WTC11 (cell line): ENCODE data around the gene NSF. TPM values are rescaled to one million over a fixed set of nuclear protein-coding genes. Genes with fewer than 3 reads are reported as not detected.
"Not testable (repeated sequence)": the region's sequence is repeated elsewhere in the genome, so short reads cannot be mapped to it uniquely, and the experiment has no call there.

Source experiments
- ATAC-seq: fragments of 200-7000 bp; cut with Tn5 transposase; 2 replicates; pipeline ENCODE4 v1.10.0; 2021; ENCODE audit warnings: mild to moderate bottlenecking, moderate library complexity
- CTCF ChIA-PET: fragments of 300-600 bp; sonication (Branson Sonifier 250); formaldehyde crosslinking; loops from one replicate; lab custom pipeline; 2021; ENCODE audit warnings: antibody characterized with exemption; lab: Charles Lee
- POLR2A ChIA-PET: fragments of 350-600 bp; sonication (Branson Sonifier 250); formaldehyde crosslinking; loops from one replicate; lab custom pipeline; 2021; ENCODE audit warnings: antibody characterized with exemption; lab: Charles Lee
- DNase-seq: peaks from one replicate; pipeline ENCODE4 v3.0.0; 2021; ENCODE audit warnings: low spot score
- H3K27ac Mint-ChIP-seq: 2 replicates; pipeline ENCODE4 v1.8.0; 2021; ENCODE audit warnings: mixed read lengths
- H3K27me3 Mint-ChIP-seq: 2 replicates; pipeline ENCODE4 v1.8.0; 2021; ENCODE audit warnings: low read depth, mild to moderate bottlenecking, moderate library complexity, mixed read lengths
- H3K36me3 Mint-ChIP-seq: 2 replicates; pipeline ENCODE4 v1.8.0; 2021; ENCODE audit warnings: mixed read lengths
- H3K4me1 Mint-ChIP-seq: 2 replicates; pipeline ENCODE4 v1.8.0; 2022; ENCODE audit warnings: mixed read lengths
- H3K4me3 Mint-ChIP-seq: 2 replicates; pipeline ENCODE4 v1.8.0; 2021; ENCODE audit warnings: mild to moderate bottlenecking, moderate library complexity, mixed read lengths
- H3K9me3 Mint-ChIP-seq: 2 replicates; pipeline ENCODE4 v1.8.0; 2021; ENCODE audit warnings: mixed read lengths
- FOXP1 ChIP-seq: sonication (generic); formaldehyde crosslinking; IDR thresholded peaks from 2 replicates; pipeline ENCODE4 v1.8.0; 2022; ENCODE audit warnings: missing genetic modification reagents, mild to moderate bottlenecking, moderate library complexity, borderline replicate concordance
- IRF2 ChIP-seq: sonication (generic); formaldehyde crosslinking; IDR thresholded peaks from 2 replicates; pipeline ENCODE4 v1.8.0; 2022; ENCODE audit warnings: low read depth, missing genetic modification reagents, borderline replicate concordance
- NFYB ChIP-seq: sonication (generic); formaldehyde crosslinking; conservative IDR thresholded peaks from 2 replicates; pipeline ENCODE4 v1.8.0; 2022; ENCODE audit warnings: low read depth, missing genetic modification reagents
- NR1H2 ChIP-seq: sonication (generic); formaldehyde crosslinking; IDR thresholded peaks from 2 replicates; pipeline ENCODE4 v1.9.0; 2021; ENCODE audit warnings: mild to moderate bottlenecking, moderate library complexity, missing genetic modification reagents
- OVOL2 ChIP-seq: fragments of 250-450 bp; sonication (Bioruptor Pico); IDR thresholded peaks from 2 replicates; pipeline ENCODE4 v1.9.0; 2021; ENCODE audit warnings: mild to moderate bottlenecking, borderline replicate concordance
- ZNF121 ChIP-seq: sonication (generic); formaldehyde crosslinking; IDR thresholded peaks from 2 replicates; pipeline ENCODE4 v1.8.0; 2023; ENCODE audit warnings: missing genetic modification reagents
- ZNF317 ChIP-seq: sonication (generic); formaldehyde crosslinking; IDR thresholded peaks from 2 replicates; pipeline ENCODE4 v1.8.1; 2023; ENCODE audit warnings: low read depth, mild to moderate bottlenecking, moderate library complexity, missing genetic modification reagents, borderline replicate concordance
- total RNA-seq: library from RNA; stranded (reverse); gene quantifications from 3 replicates; pipeline ENCODE4 v1.2.3, GENCODE V29; 2021
- TF ChIP-seq, protein P1 (sequence below): sonication (generic); formaldehyde crosslinking; conservative IDR thresholded peaks from 2 replicates; pipeline ENCODE4 v1.8.1; 2022; ENCODE audit warnings: mild to moderate bottlenecking, missing genetic modification reagents
- TF ChIP-seq, protein P2 (sequence below): sonication (generic); formaldehyde crosslinking; IDR thresholded peaks from 2 replicates; pipeline ENCODE4 v1.8.1; 2022; ENCODE audit warnings: low read depth, mild to moderate bottlenecking, moderate library complexity, missing genetic modification reagents, borderline replicate concordance
- TF ChIP-seq, protein P3 (sequence below): fragments of 250-450 bp; sonication (Bioruptor Pico); IDR thresholded peaks from 2 replicates; pipeline ENCODE4 v1.8.0; 2021; ENCODE audit warnings: mild to moderate bottlenecking
- TF ChIP-seq, protein P4 (sequence below): sonication (generic); formaldehyde crosslinking; IDR thresholded peaks from 2 replicates; pipeline ENCODE4 v1.8.0; 2022; ENCODE audit warnings: mild to moderate bottlenecking, missing genetic modification reagents
- TF ChIP-seq, protein P5 (sequence below): sonication (generic); formaldehyde crosslinking; IDR thresholded peaks from 2 replicates; pipeline ENCODE4 v1.8.0; 2023; ENCODE audit warnings: mild to moderate bottlenecking, missing genetic modification reagents
- TF ChIP-seq, protein P6 (sequence below): sonication (generic); formaldehyde crosslinking; IDR thresholded peaks from 2 replicates; pipeline ENCODE4 v1.8.1; 2023; ENCODE audit warnings: mild to moderate bottlenecking, missing genetic modification reagents
- TF ChIP-seq, protein P7 (sequence below): fragments of 250-450 bp; sonication (Bioruptor Pico); IDR thresholded peaks from 2 replicates; pipeline ENCODE4 v1.9.0; 2021; ENCODE audit warnings: mild to moderate bottlenecking

NSF gene
- total RNA-seq, 1 experiment from 2014 or later: 23.0 TPM

DNA sequence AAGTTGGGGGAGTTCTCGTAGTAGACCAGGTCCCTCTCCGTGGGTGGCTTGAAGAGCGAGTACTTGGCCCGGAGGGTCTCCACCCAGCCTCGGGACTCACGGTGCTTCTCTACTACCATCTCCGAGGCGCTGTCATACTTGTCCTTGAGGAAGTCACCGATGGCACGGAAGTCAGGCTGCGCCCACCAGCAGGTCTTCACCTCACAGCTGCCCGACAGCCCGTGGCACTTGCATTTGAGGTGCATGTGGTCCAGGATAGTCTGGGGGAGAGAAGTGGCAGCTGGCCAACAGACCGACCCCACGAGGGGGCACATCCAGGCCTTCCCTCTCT lies 178.0 kb downstream of the NSF start:
- Mint-ChIP-seq H3K27ac (no peak overlapping the region), H3K36me3 (peaks cover 19% of the 10 kb centered on the region; the same call in 1 of the 2 replicates), H3K4me3 (no peak overlapping the region), H3K4me1 (peaks cover 41% of the 10 kb centered on the region), H3K9me3 (no peaks in the 10 kb centered on the region), H3K27me3 (peaks cover 47% of the 10 kb centered on the region)
- DNase-seq (no peak), ATAC-seq (no peak)
- ChIA-PET CTCF (no interaction called here), POLR2A (no interaction called here)
- TF ChIP-seq ZNF317 (0 out of 2 replicates have a peak, but pooled peaks have one; percentile 15), IRF2 (CRISPR knock-in tag) (no peak)
- TF ChIP-seq, protein P1, sequence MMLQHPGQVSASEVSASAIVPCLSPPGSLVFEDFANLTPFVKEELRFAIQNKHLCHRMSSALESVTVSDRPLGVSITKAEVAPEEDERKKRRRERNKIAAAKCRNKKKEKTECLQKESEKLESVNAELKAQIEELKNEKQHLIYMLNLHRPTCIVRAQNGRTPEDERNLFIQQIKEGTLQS: no peak

DNA sequence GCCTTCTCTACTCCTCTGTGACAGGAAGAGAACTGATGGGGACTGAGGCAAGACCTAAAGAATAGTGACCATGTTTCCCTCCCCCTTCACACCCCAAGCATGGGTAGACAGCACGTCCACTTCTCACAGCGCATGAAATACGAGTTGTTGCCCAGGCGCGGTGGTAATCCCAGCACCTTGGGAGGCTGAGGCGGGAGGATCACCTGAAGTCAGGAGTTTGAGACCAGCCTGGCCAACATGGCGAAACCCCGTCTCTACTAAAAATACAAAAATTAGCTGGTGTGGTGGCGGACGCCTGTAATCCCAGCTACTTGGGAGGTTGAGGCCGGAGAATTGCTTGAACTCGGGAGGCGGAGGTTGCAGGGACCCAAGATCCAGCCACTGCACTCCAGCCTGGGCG lies 178.4 kb downstream of the NSF start:
- POLR2A ChIA-PET, CTCF ChIA-PET, H3K9me3 Mint-ChIP-seq, DNase-seq, ATAC-seq, H3K4me3 Mint-ChIP-seq, H3K27ac Mint-ChIP-seq: not testable (repeated sequence)
- H3K4me1 Mint-ChIP-seq: peaks cover 45% of the 10 kb centered on the region
- peaks cover 51% of the 10 kb centered on the region for H3K27me3 Mint-ChIP-seq
- H3K36me3 Mint-ChIP-seq: peaks cover 17% of the 10 kb centered on the region; the same call in 1 of the 2 replicates

DNA sequence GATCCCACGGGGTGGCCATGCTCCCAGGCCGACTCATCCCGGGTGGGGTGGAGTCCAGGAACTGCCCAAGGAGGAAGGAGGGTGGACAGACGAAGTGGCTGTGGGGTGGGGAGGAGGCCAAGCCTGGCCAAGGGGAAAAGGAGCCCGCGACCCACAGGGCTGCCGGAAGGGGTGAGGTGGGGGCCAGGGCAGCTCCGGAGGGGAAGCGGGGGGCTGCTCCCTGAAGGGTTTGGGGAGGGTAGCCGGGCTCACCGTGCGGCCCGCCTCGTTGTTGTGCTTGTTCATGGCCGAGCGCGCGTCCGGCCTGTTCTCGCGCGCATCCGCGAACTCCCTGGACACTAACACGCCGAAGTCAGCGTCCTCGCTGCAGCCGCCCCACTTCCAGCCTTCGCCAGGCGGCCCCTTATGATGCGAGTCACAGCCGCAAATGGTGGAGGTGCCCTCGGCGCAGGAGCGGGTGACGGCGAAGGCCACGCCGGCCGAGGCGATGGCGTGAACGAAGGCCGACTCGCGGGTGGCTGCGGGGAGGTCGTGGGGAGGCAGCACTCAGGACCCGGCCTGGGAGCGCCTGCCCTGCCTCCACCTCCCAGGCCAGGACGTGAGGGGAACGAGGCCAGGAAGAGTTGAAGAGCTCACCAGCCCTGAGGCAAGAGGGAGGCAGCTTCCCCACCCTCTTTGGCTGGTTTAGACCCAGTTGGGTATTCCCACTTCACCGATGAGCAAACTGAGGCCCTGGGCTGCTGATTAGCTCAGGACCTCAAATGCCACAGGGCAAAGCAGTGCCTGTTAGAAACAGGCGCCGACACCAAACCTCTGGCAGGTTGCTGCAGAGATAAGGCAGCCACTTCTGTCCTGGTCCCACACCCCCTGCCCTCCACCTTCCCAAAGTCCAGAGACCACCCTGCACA lies 179.3 kb downstream of the NSF start:
- peaks cover 16% of the 10 kb centered on the region; the same call in 1 of the 2 replicates for H3K36me3 Mint-ChIP-seq
- ChIA-PET CTCF (no interaction called here), POLR2A (no interaction called here)
- H3K27me3 Mint-ChIP-seq: peaks cover 60% of the 10 kb centered on the region
- H3K4me1 Mint-ChIP-seq: peaks cover 46% of the 10 kb centered on the region
- TF ChIP-seq FOXP1 (CRISPR knock-in tag) (peak; percentile 70; the same call in 1 of the 2 replicates), NR1H2 (no peak), NFYB (CRISPR knock-in tag) (no peak)
- H3K9me3 Mint-ChIP-seq: no peaks in the 10 kb centered on the region
- H3K27ac Mint-ChIP-seq: no peak overlapping the region
- peak overlapping the region; percentile 65 for H3K4me3 Mint-ChIP-seq
- ATAC-seq (no peak), DNase-seq (no peak)

DNA sequence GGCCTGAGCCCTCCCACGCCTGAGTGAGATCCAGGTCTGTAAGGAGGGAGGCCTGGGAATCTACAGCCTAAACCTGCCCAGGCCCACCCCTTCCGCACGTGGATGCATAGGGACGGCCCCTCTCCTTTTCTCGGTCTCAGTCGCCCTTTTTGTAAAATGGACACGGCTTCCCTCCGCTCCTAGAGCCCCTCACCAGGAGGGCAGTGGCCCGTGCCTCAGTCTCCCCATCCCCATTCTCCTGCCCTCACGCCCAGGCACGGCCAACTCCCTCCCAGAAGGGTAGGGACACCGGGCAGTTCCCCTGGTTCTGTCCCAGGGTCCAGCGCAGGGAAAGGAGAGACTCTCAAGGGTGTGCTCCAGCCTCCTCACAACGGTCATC lies 180.0 kb downstream of the NSF start:
- ChIA-PET POLR2A (no interaction called here), CTCF (interaction anchor here (1.0 kb wide), 1 partner anchor 65 kb away, joined by 3 read pairs; no protein-coding TSS in a partner anchor)
- TF ChIP-seq OVOL2: no peak
- TF ChIP-seq, protein P2, sequence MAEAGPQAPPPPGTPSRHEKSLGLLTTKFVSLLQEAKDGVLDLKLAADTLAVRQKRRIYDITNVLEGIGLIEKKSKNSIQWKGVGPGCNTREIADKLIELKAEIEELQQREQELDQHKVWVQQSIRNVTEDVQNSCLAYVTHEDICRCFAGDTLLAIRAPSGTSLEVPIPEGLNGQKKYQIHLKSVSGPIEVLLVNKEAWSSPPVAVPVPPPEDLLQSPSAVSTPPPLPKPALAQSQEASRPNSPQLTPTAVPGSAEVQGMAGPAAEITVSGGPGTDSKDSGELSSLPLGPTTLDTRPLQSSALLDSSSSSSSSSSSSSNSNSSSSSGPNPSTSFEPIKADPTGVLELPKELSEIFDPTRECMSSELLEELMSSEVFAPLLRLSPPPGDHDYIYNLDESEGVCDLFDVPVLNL (CRISPR knock-in tag): no peak
- TF ChIP-seq ZNF121 (CRISPR knock-in tag): no peak
- TF ChIP-seq, protein P3, sequence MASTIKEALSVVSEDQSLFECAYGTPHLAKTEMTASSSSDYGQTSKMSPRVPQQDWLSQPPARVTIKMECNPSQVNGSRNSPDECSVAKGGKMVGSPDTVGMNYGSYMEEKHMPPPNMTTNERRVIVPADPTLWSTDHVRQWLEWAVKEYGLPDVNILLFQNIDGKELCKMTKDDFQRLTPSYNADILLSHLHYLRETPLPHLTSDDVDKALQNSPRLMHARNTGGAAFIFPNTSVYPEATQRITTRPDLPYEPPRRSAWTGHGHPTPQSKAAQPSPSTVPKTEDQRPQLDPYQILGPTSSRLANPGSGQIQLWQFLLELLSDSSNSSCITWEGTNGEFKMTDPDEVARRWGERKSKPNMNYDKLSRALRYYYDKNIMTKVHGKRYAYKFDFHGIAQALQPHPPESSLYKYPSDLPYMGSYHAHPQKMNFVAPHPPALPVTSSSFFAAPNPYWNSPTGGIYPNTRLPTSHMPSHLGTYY (CRISPR knock-in tag): no peak
- TF ChIP-seq, protein P4, sequence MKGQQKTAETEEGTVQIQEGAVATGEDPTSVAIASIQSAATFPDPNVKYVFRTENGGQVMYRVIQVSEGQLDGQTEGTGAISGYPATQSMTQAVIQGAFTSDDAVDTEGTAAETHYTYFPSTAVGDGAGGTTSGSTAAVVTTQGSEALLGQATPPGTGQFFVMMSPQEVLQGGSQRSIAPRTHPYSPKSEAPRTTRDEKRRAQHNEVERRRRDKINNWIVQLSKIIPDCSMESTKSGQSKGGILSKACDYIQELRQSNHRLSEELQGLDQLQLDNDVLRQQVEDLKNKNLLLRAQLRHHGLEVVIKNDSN (CRISPR knock-in tag): no peak
- TF ChIP-seq, protein P5, sequence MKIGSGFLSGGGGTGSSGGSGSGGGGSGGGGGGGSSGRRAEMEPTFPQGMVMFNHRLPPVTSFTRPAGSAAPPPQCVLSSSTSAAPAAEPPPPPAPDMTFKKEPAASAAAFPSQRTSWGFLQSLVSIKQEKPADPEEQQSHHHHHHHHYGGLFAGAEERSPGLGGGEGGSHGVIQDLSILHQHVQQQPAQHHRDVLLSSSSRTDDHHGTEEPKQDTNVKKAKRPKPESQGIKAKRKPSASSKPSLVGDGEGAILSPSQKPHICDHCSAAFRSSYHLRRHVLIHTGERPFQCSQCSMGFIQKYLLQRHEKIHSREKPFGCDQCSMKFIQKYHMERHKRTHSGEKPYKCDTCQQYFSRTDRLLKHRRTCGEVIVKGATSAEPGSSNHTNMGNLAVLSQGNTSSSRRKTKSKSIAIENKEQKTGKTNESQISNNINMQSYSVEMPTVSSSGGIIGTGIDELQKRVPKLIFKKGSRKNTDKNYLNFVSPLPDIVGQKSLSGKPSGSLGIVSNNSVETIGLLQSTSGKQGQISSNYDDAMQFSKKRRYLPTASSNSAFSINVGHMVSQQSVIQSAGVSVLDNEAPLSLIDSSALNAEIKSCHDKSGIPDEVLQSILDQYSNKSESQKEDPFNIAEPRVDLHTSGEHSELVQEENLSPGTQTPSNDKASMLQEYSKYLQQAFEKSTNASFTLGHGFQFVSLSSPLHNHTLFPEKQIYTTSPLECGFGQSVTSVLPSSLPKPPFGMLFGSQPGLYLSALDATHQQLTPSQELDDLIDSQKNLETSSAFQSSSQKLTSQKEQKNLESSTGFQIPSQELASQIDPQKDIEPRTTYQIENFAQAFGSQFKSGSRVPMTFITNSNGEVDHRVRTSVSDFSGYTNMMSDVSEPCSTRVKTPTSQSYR (CRISPR knock-in tag): no peak
- TF ChIP-seq, protein P6, sequence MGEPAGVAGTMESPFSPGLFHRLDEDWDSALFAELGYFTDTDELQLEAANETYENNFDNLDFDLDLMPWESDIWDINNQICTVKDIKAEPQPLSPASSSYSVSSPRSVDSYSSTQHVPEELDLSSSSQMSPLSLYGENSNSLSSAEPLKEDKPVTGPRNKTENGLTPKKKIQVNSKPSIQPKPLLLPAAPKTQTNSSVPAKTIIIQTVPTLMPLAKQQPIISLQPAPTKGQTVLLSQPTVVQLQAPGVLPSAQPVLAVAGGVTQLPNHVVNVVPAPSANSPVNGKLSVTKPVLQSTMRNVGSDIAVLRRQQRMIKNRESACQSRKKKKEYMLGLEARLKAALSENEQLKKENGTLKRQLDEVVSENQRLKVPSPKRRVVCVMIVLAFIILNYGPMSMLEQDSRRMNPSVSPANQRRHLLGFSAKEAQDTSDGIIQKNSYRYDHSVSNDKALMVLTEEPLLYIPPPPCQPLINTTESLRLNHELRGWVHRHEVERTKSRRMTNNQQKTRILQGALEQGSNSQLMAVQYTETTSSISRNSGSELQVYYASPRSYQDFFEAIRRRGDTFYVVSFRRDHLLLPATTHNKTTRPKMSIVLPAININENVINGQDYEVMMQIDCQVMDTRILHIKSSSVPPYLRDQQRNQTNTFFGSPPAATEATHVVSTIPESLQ (CRISPR knock-in tag): no peak
- TF ChIP-seq, protein P7, sequence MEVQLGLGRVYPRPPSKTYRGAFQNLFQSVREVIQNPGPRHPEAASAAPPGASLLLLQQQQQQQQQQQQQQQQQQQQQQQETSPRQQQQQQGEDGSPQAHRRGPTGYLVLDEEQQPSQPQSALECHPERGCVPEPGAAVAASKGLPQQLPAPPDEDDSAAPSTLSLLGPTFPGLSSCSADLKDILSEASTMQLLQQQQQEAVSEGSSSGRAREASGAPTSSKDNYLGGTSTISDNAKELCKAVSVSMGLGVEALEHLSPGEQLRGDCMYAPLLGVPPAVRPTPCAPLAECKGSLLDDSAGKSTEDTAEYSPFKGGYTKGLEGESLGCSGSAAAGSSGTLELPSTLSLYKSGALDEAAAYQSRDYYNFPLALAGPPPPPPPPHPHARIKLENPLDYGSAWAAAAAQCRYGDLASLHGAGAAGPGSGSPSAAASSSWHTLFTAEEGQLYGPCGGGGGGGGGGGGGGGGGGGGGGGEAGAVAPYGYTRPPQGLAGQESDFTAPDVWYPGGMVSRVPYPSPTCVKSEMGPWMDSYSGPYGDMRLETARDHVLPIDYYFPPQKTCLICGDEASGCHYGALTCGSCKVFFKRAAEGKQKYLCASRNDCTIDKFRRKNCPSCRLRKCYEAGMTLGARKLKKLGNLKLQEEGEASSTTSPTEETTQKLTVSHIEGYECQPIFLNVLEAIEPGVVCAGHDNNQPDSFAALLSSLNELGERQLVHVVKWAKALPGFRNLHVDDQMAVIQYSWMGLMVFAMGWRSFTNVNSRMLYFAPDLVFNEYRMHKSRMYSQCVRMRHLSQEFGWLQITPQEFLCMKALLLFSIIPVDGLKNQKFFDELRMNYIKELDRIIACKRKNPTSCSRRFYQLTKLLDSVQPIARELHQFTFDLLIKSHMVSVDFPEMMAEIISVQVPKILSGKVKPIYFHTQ (CRISPR knock-in tag): no peak
- no peak for TF ChIP-seq NR1H2
- Mint-ChIP-seq H3K4me1 (peaks cover 45% of the 10 kb centered on the region), H3K27me3 (peaks cover 67% of the 10 kb centered on the region), H3K36me3 (peaks cover 20% of the 10 kb centered on the region), H3K9me3 (no peaks in the 10 kb centered on the region), H3K27ac (peak overlapping the region; percentile 9; the same call in 1 of the 2 replicates), H3K4me3 (peak overlapping the region; percentile 65)
- DNase-seq (no peak), ATAC-seq (no peak)
